WERI-Rb-1 (cell line): ENCODE data around the gene PTAR1.
A peak's percentile ranks its signal among the peaks of the same experiment; 100 is the strongest.

Experiments used
- DNase-seq: peaks from one replicate; pipeline ENCODE4 v3.0.0-alpha.2; 2020
- H3K27ac ChIP-seq: fragments of 250-450 bp; sonication (Bioruptor Pico); 2 replicates; pipeline ENCODE4 v1.5.1; 2020; ENCODE audit warnings: mild to moderate bottlenecking, moderate library complexity
- H3K27me3 ChIP-seq: fragments of 250-450 bp; sonication (Bioruptor Pico); 2 replicates; pipeline ENCODE4 v1.5.1; 2021; ENCODE audit warnings: mild to moderate bottlenecking, low read depth, moderate library complexity; ENCODE audit not compliant: insufficient read depth, severe bottlenecking
- H3K36me3 ChIP-seq: fragments of 250-450 bp; sonication (Bioruptor Pico); 2 replicates; pipeline ENCODE4 v1.5.1; 2020; ENCODE audit warnings: mild to moderate bottlenecking, moderate library complexity
- H3K4me3 ChIP-seq: 2 replicates; pipeline ENCODE4 v1.5.1; 2011; ENCODE audit warnings: low read depth, mild to moderate bottlenecking, control low read depth, low read length
- H3K9me3 ChIP-seq: fragments of 250-450 bp; sonication (Bioruptor Pico); 2 replicates; pipeline ENCODE4 v1.5.1; 2021; ENCODE audit warnings: mild to moderate bottlenecking, moderate library complexity; ENCODE audit not compliant: severe bottlenecking
- TF ChIP-seq, protein P1 (sequence below): IDR thresholded peaks from 2 replicates; pipeline ENCODE4 v1.5.1; 2011; ENCODE audit warnings: low read depth, mild to moderate bottlenecking, control low read depth, inconsistent platforms, low read length

PTAR1 gene

DNA sequence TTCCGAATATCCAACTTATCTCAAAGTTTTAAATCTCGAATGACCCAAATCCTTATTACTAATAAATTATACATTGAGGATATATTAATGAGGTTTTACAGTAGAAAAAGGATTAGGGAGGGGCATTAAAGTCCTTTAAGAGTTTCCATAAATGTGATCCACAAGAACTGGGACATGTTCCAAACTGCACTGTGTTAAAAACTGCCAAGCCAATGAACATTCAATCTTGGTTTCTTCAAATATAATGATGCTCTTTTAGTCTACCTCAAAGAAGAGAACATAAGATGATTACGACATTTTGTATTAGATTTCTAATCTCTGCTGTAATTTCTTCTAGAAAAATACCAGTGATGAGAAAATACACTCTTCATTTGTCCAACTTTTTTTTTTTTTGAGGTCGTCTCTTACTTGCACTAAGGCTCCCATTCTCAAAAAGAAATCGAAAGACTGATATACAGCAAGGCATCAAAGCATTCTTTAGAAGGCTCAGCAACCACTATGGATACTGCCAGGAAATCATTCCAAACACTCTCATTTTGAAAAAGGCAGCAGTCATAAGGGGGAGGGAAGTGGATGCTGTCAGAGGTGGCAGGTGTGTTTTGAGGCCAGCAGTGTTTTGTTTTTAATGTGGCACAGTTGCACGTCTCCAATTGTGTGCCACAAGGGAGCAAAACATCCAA is 1.7 kb downstream of the PTAR1 start:
- Histone ChIP-seq H3K27me3 (no peaks in the 10 kb centered on the region), H3K27ac (no peak overlapping the region; the same call in 1 of the 2 replicates), H3K36me3 (peaks cover 16% of the 10 kb centered on the region), H3K9me3 (no peaks in the 10 kb centered on the region), H3K4me3 (peak overlapping the region; percentile 76)
- TF ChIP-seq, protein P1, sequence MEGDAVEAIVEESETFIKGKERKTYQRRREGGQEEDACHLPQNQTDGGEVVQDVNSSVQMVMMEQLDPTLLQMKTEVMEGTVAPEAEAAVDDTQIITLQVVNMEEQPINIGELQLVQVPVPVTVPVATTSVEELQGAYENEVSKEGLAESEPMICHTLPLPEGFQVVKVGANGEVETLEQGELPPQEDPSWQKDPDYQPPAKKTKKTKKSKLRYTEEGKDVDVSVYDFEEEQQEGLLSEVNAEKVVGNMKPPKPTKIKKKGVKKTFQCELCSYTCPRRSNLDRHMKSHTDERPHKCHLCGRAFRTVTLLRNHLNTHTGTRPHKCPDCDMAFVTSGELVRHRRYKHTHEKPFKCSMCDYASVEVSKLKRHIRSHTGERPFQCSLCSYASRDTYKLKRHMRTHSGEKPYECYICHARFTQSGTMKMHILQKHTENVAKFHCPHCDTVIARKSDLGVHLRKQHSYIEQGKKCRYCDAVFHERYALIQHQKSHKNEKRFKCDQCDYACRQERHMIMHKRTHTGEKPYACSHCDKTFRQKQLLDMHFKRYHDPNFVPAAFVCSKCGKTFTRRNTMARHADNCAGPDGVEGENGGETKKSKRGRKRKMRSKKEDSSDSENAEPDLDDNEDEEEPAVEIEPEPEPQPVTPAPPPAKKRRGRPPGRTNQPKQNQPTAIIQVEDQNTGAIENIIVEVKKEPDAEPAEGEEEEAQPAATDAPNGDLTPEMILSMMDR, result no peak
- no peak for DNase-seq

DNA sequence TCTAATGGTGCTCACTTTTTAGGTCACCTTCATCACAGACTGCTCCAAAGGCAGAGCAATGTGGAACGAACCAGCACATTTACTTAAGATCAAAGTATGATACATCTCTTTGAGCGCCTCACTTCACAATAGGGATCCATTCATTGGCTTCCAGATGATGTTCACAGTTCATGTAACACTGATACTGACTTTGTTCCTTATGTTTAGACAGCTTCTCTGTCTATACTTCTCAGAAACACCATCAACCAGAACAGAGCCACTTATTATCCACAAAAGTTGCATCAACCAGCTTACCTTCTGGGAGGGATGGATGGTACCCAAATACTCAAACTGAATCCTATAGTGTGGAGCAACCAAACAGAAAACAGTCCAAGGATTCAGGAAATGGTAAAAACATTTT is 4.6 kb downstream of the PTAR1 start:
- Histone ChIP-seq H3K4me3 (no peak overlapping the region), H3K27ac (no peak overlapping the region), H3K27me3 (no peaks in the 10 kb centered on the region), H3K36me3 (peaks cover 23% of the 10 kb centered on the region), H3K9me3 (no peaks in the 10 kb centered on the region)
- TF ChIP-seq, protein P1, result no peak
- no peak for DNase-seq

DNA sequence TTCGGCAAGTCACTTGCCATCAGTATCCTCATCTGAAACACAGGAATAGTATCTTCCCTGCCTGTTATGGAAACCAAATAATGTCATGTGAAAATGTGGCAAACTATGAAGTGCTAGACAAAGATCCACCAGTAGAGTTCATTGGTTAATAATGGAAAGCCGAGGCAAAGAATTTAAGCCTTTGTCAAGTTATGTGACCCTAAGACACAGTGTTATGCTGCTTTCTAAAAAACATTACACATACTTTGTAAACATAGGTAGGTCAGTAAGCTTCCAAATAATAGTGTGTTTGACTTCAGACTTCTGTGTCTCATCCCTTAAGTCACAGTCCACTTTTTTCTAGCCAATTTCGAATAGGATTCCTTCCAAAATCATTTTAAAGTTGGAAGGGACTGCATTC is 6.0 kb downstream of the PTAR1 start:
- no peak overlapping the region for H3K27ac ChIP-seq
- TF ChIP-seq, protein P1, result no peak
- no peak for DNase-seq
- no peak overlapping the region for H3K4me3 ChIP-seq
- H3K9me3 ChIP-seq, result no peaks in the 10 kb centered on the region
- no peaks in the 10 kb centered on the region for H3K27me3 ChIP-seq
- peaks cover 19% of the 10 kb centered on the region for H3K36me3 ChIP-seq

DNA sequence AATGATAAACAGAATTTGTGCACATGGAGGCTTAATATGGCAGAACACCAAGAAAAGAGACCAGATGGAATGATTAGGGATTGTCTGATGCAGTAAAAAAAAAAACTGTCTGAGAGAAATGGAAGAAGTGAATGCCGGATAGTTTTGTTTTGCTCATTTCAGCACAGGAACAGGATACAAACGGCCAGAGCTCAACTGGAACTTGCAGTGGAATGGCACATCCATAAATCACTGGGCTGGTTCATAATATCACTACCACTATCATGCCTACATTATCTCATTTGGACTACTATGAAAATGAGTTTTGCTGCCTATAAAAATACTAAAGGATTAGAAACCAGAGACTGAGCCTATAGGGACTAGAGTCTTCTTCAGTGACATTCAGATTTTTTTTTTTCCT is 9.7 kb downstream of the PTAR1 start:
- H3K9me3 ChIP-seq, result no peaks in the 10 kb centered on the region
- H3K27me3 ChIP-seq, result no peaks in the 10 kb centered on the region
- peaks cover 29% of the 10 kb centered on the region for H3K36me3 ChIP-seq
- TF ChIP-seq, protein P1, result no peak
- no peak for DNase-seq
- H3K4me3 ChIP-seq, result no peak overlapping the region
- H3K27ac ChIP-seq, result no peak overlapping the region

DNA sequence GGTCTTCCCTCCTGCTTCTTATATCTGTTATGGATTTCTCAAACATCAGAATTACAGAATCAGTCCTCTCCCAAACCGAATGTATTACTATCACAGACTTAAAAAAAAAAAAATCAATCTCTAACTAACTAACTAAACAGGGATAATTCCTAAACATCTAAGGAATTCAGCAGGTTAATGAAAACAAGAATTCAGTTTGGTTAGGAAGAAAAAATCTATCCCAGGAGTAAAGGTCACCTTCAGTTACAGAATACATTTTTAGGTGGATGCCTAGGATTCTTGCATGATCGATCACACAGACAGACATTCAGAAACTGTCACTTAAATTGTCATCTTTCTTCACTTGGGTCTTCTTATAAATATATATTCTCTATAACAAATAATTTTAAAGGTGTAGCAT is 11.5 kb downstream of the PTAR1 start:
- Histone ChIP-seq H3K27ac (no peak overlapping the region), H3K27me3 (no peaks in the 10 kb centered on the region), H3K4me3 (no peak overlapping the region), H3K36me3 (peaks cover 28% of the 10 kb centered on the region), H3K9me3 (no peaks in the 10 kb centered on the region)
- DNase-seq, result no peak
- TF ChIP-seq, protein P1, result no peak
